T47D (cell line): ENCODE data around the gene CARNS1.

ENCODE experiments used
- DNase-seq, 2 experiments: peaks; one replicate each; pipeline versions ENCODE4 v3.0.0 to v3.0.0-alpha.2; 2011 to 2012; ENCODE audit warnings: low read depth in 1 of 2, low spot score in 1 of 2
- JUND ChIP-seq: IDR thresholded peaks from 2 replicates; pipeline ENCODE4 v1.6.1; 2012; ENCODE audit warnings: low read depth
- in situ Hi-C: cut with HindIII; loops from 2 replicates; pipeline ENCODE4 v1.10.0; 2016; ENCODE audit warnings: low sequenced_read_pairs, low pct_unique_long_range_greater_than_20kb

Gene CARNS1

GRCh38 chr11:67405196-67405567, 10.3 kb upstream of the CARNS1 start:
- no peak for TF ChIP-seq JUND
- no peak for DNase-seq
- in situ Hi-C loops = no loop called here

GRCh38 chr11:67405688-67406339, 9.7 kb upstream of the CARNS1 start:
- TF ChIP-seq JUND = no peak
- no peak for DNase-seq
- in situ Hi-C loops = no loop called here

- no peak for TF ChIP-seq JUND
- no peak for DNase-seq
- in situ Hi-C loops = no loop called here
Measured at GRCh38 chr11:67406420-67406968, 9.0 kb upstream of the CARNS1 start.

GRCh38 chr11:67406969-67407687, 8.3 kb upstream of the CARNS1 start:
- in situ Hi-C loops = no loop called here
- no peak for TF ChIP-seq JUND
- DNase-seq = no peak

GRCh38 chr11:67407688-67408163, 7.8 kb upstream of the CARNS1 start:
- no peak for DNase-seq
- in situ Hi-C loops = no loop called here
- TF ChIP-seq JUND = no peak

GRCh38 chr11:67408437-67409200, 6.9 kb upstream of the CARNS1 start:
- in situ Hi-C loops = no loop called here
- DNase-seq = no peak
- TF ChIP-seq JUND = no peak

- no peak for DNase-seq
- in situ Hi-C loops = no loop called here
- no peak for TF ChIP-seq JUND
Measured at GRCh38 chr11:67409261-67409666, 6.2 kb upstream of the CARNS1 start.

- in situ Hi-C loops = no loop called here
- peak in 1 of 2 experiments; percentile 78 for DNase-seq
- TF ChIP-seq JUND = no peak
Measured at GRCh38 chr11:67409781-67410368, 5.6 kb upstream of the CARNS1 start.

- in situ Hi-C loops = no loop called here
- TF ChIP-seq JUND = no peak
- no peak for DNase-seq
Measured at GRCh38 chr11:67410369-67410831, 5.1 kb upstream of the CARNS1 start.

GRCh38 chr11:67410984-67411784, 4.3 kb upstream of the CARNS1 start:
- in situ Hi-C loops = no loop called here
- no peak for TF ChIP-seq JUND
- no peak for DNase-seq

GRCh38 chr11:67411785-67412152, 3.7 kb upstream of the CARNS1 start:
- DNase-seq = no peak
- no peak for TF ChIP-seq JUND
- in situ Hi-C loops = no loop called here
